Lower lobe of right lung (tissue), 2 donors: Measurements from ENCODE around the gene ELP1. TPM values are rescaled to one million over a fixed set of nuclear protein-coding genes. Genes with fewer than 3 reads are reported as not detected.

Source experiments
- ATAC-seq, 2 donors: fragments of 200-7000 bp; cut with Tn5 transposase; one replicate each; pipeline ENCODE4 v1.9.1; 2020 to 2022; ENCODE audit warnings: mild to moderate bottlenecking in 2 of 2, moderate library complexity in 2 of 2
- DNase-seq: peaks from one replicate; pipeline ENCODE4 v3.0.0-alpha.2; 2020
- H3K27ac ChIP-seq: fragments of 200-600 bp; one replicate; pipeline ENCODE4 v1.8.0; 2022
- H3K27me3 ChIP-seq: fragments of 200-600 bp; one replicate; pipeline ENCODE4 v1.8.0; 2022; ENCODE audit warnings: low read depth
- H3K36me3 ChIP-seq: fragments of 200-600 bp; one replicate; pipeline ENCODE4 v1.8.0; 2022; ENCODE audit warnings: mild to moderate bottlenecking
- H3K4me1 ChIP-seq: fragments of 200-600 bp; one replicate; pipeline ENCODE4 v1.8.0; 2022
- H3K4me3 ChIP-seq: fragments of 200-600 bp; one replicate; pipeline ENCODE4 v1.8.0; 2022; ENCODE audit warnings: mild to moderate bottlenecking
- H3K9me3 ChIP-seq: fragments of 200-600 bp; one replicate; pipeline ENCODE4 v1.8.0; 2022
- intact Hi-C: fragments of 100-400 bp; cut with DNase I; formaldehyde crosslinking; loops from one replicate; pipeline ENCODE4 v1.11.0; 2022
- total RNA-seq: library from RNA; stranded (reverse); fragmentation: NEBNext Ultra II Directional; extraction: Animal tissue kit (Norgen Biotek cat#: 25700); gene quantifications from one replicate; pipeline ENCODE4 v1.2.1, GENCODE V29; 2021
- TF ChIP-seq, protein P1 (sequence below): fragments of 200-600 bp; IDR thresholded peaks from one replicate; pipeline ENCODE4 v1.8.0; 2022; ENCODE audit warnings: antibody characterized with exemption, mild to moderate bottlenecking
- donor health status: DM: no; HTN: yes; CAD: no; lungs with severe emphysema.

The ELP1 gene
- total RNA-seq, 1 donor from 2014 or later: 25.3 TPM

DNA sequence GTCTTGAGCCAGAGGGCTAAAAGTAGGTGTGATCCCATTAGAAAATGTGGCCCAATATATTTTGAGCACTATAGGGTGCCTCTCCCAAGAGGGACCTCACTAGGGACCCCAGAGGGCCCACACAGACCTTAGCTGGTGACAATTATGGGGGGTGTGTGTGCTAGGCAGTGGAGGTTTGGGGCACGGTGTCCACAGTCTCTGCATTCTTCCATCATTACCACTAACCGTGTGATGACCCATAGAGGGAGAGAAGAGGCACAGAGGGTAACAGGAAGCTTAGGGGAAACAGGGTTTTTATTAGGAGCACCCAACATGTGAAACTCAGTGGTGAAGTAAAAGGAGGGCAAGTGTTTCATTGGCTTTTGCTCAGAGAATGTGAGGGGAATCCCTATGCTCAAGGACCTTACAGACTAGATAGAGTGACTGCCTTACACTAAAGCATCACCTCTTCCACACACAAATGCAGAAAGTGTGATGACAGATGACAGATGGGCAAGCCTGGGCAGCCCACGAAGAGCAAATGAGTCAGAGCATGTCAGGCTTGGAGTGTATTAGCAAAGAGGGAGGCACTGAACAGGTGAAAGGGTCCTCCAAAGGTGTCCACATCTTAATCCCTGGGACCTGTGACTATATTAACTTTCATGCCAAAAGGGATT, 74.3 kb downstream of the ELP1 start:
- TF ChIP-seq, protein P1, sequence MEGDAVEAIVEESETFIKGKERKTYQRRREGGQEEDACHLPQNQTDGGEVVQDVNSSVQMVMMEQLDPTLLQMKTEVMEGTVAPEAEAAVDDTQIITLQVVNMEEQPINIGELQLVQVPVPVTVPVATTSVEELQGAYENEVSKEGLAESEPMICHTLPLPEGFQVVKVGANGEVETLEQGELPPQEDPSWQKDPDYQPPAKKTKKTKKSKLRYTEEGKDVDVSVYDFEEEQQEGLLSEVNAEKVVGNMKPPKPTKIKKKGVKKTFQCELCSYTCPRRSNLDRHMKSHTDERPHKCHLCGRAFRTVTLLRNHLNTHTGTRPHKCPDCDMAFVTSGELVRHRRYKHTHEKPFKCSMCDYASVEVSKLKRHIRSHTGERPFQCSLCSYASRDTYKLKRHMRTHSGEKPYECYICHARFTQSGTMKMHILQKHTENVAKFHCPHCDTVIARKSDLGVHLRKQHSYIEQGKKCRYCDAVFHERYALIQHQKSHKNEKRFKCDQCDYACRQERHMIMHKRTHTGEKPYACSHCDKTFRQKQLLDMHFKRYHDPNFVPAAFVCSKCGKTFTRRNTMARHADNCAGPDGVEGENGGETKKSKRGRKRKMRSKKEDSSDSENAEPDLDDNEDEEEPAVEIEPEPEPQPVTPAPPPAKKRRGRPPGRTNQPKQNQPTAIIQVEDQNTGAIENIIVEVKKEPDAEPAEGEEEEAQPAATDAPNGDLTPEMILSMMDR: no peak
- intact Hi-C loops: no loop called here
- no peaks in the 10 kb centered on the region for H3K9me3 ChIP-seq
- DNase-seq: no peak
- ATAC-seq: no peak
- H3K4me3 ChIP-seq: no peak overlapping the region
- no peaks in the 10 kb centered on the region for H3K4me1 ChIP-seq
- no peaks in the 10 kb centered on the region for H3K27me3 ChIP-seq
- no peaks in the 10 kb centered on the region for H3K36me3 ChIP-seq
- H3K27ac ChIP-seq: no peak overlapping the region

DNA sequence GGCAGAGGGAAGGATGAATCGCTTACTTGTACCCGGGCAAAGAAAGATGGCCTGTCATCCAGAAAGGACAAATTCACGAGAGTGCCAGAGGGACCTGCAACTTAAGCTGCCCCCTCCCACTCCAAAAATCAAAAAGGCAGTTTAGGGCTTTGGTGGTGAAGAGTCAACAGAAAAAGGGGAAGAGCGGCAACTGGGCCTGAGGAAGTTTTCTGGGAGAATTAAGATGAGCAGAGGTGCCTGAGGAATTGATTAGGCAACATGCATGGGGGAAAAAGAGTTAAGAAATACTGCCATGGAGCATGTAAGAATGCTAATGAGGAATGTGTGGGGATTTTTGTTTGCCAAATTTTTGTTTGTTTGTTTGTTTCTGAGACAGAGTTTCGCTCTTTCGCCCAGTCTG, 76.4 kb downstream of the ELP1 start:
- no peaks in the 10 kb centered on the region for H3K4me1 ChIP-seq
- no peaks in the 10 kb centered on the region for H3K9me3 ChIP-seq
- no peak overlapping the region for H3K27ac ChIP-seq
- intact Hi-C loops: no loop called here
- TF ChIP-seq, protein P1: no peak
- H3K36me3 ChIP-seq: no peaks in the 10 kb centered on the region
- no peaks in the 10 kb centered on the region for H3K27me3 ChIP-seq
- ATAC-seq (no peak), DNase-seq (no peak)
- H3K4me3 ChIP-seq: no peak overlapping the region

DNA sequence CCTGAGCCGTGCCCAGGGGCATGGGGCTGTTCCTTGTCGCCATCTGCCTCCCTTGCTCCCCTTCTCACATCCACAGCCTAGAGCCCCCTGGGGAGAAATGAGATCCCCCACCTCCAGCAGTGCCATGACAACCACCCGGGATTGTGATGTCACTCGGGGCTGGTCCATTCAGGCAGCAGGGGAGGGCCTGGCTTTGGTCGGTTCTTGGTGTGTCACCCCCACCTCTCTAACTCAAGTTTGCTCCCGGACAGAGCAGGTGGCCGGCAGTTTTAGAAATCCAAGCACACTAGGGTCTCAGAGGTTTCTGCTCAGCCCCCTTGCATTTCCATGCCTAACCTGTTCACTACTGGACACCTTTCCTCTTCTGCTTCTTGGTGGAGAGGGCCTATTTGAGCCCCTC, 78.0 kb downstream of the ELP1 start, which contains the start of gene ACTL7B:
TSS of gene ACTL7B (minus strand) at position 99 of the 400 bp plus-strand sequence. CDS start at position 43, 56 bp downstream.
- no peaks in the 10 kb centered on the region for H3K27me3 ChIP-seq
- H3K4me3 ChIP-seq: no peak within 1 kb of the TSS
- H3K4me1 ChIP-seq: no peaks in the 10 kb centered on the region
- H3K27ac ChIP-seq: no peak within 1 kb of the TSS
- H3K9me3 ChIP-seq: no peaks in the 10 kb centered on the region
- no peaks in the 10 kb centered on the region for H3K36me3 ChIP-seq
- no peak for ATAC-seq
- TF ChIP-seq, protein P1: no peak
- DNase-seq: no peak
- intact Hi-C loops: no loop called here

DNA sequence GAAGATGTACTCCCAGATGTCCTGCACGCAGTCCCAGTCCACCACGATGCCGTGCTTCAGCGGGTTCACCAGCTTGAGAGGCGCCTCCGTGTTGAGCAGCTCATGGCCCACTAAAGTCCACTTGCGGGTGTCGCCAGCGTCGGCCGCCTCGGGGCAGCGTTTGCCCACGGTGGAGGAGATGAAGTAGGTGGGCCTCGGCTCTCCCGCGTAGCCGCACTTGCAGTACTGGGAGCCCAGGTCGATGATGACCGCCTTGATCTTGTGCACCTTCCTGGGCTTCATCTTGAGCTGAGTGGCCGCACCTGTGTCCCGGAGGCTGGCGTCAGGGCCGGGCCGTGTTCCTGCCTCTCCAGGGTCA, 78.4 kb downstream of the ELP1 start:
- Histone ChIP-seq H3K27ac (no peak overlapping the region), H3K27me3 (no peaks in the 10 kb centered on the region), H3K4me3 (no peak overlapping the region), H3K36me3 (no peaks in the 10 kb centered on the region), H3K4me1 (no peaks in the 10 kb centered on the region), H3K9me3 (no peaks in the 10 kb centered on the region)
- DNase-seq (no peak), ATAC-seq (no peak)
- TF ChIP-seq, protein P1: no peak
- intact Hi-C loops: no loop called here

DNA sequence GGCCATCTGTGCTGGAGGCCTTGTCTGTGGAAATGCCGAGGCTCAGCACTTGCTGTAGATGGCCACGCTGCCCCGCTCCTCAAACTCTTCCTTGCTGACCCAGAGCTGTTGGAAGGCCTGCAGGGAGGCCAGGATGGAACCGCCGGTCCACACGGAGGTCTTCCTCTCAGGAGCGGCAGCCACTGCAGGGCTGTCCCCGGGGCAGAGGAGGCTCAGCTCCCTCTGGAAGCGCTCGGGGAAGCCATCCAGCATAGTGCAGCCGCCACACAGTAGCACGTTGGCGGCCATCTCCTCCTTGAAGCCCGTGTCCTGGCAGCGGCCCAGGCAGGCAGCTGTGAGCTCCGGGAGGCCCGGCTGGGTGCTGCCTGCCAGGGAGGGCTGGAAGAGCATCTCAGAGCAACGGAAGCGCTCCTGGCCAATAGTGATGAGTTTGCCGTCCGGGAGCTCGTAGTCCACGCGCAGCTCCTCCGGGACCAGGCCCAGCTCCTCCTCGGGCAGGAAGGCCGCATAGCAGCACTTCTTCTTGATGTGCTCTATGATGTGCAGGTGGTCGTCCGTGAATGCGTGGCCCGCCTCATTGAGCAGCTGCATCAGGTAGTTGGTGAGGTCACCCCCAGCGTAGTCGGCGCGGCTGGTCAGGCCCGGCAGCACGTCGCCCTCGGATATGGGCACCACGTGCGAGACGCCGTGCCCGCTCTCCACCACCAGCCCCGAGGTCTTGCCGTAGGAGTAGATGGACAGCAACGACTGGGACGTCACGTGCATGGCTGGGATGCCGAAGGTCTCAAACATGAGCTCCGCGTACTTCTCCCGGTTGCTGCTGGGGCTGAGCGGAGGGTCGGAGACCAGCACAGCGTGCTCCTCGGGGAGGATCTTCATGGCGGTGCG, 79.0 kb downstream of the ELP1 start:
- TF ChIP-seq, protein P1: no peak
- intact Hi-C loops: no loop called here
- Histone ChIP-seq H3K27me3 (no peaks in the 10 kb centered on the region), H3K27ac (no peak overlapping the region), H3K36me3 (no peaks in the 10 kb centered on the region), H3K9me3 (no peaks in the 10 kb centered on the region), H3K4me1 (no peaks in the 10 kb centered on the region), H3K4me3 (no peak overlapping the region)
- ATAC-seq (peak in 1 of 2 donors; percentile 27), DNase-seq (no peak)
